Measurements from ENCODE around the gene TIMM22.
"Not testable (repeated sequence)": the region's sequence is repeated elsewhere in the genome, so short reads cannot be mapped to it uniquely, and the experiment has no call there.

TIMM22 gene

GRCh38 chr17:1040216-1040600 is 43.3 kb downstream of the TIMM22 start:
- DNase-seq = peak; percentile 75

- no peak for DNase-seq
These were observed 44.8 kb downstream of the TIMM22 start for GRCh38 chr17:1041746-1042145.

- no peak for DNase-seq
These were observed 45.6 kb downstream of the TIMM22 start for GRCh38 chr17:1042486-1042885.

- DNase-seq = peak; percentile 77
These were observed 46.8 kb downstream of the TIMM22 start for GRCh38 chr17:1043601-1044251.

- DNase-seq = not testable (repeated sequence)
These were observed 47.6 kb downstream of the TIMM22 start for GRCh38 chr17:1044387-1045009.

- no peak for DNase-seq
These were observed 48.5 kb downstream of the TIMM22 start for GRCh38 chr17:1045456-1045855.

- DNase-seq = no peak
These were observed 50.4 kb downstream of the TIMM22 start for GRCh38 chr17:1047177-1047878.

GRCh38 chr17:1047879-1048470 is 51.0 kb downstream of the TIMM22 start:
- DNase-seq = no peak

- not testable (repeated sequence) for DNase-seq
These were observed 51.7 kb downstream of the TIMM22 start for GRCh38 chr17:1048516-1049115.

GRCh38 chr17:1049446-1050225 is 52.7 kb downstream of the TIMM22 start:
- no peak for DNase-seq

- no peak for DNase-seq
These were observed 53.5 kb downstream of the TIMM22 start for GRCh38 chr17:1050246-1050995.

- DNase-seq = no peak
These were observed 54.3 kb downstream of the TIMM22 start for GRCh38 chr17:1050996-1051925.

Data from left hindlimb (tissue), 1 donor.